Pancreas (tissue), 10 donors: Measurements from ENCODE around the gene QKI. TPM values are rescaled to one million over a fixed set of nuclear protein-coding genes. Genes with fewer than 3 reads are reported as not detected.
"Not testable (repeated sequence)": the region's sequence is repeated elsewhere in the genome, so short reads cannot be mapped to it uniquely, and the experiment has no call there.

ENCODE experiments used
- ATAC-seq, 4 donors: fragments of 200-7000 bp; cut with Tn5 transposase; one replicate each; pipeline versions ENCODE4 v1.8.0 to v1.9.1; 2020; ENCODE audit warnings: mild to moderate bottlenecking in 4 of 4, moderate library complexity in 4 of 4
- DNase-seq, 6 donors: peaks; one replicate each; pipeline ENCODE4 v3.0.0-alpha.2; 2020
- FAIRE-seq: peaks from 2 replicates; lab custom pipeline; 2012; peaks lifted over from hg19 to GRCh38; lab: Jason Lieb, UNC
- H3K27ac ChIP-seq, 4 donors: fragments of 200-600 bp; sonication (generic); 1 replicate in 3 of 4; 2 replicates in 1 of 4; pipeline versions ENCODE4 v1.5.0 to v1.8.0; 2020
- H3K27me3 ChIP-seq, 4 donors: fragments of 200-600 bp; one replicate each; pipeline ENCODE4 v1.8.0; 2021
- H3K36me3 ChIP-seq, 3 donors: fragments of 200-600 bp; sonication (generic) in 1 of 3; one replicate each; pipeline versions ENCODE4 v1.5.0 to v1.8.0; 2020 to 2021
- H3K4me1 ChIP-seq, 3 donors: fragments of 200-600 bp; one replicate each; pipeline ENCODE4 v1.8.0; 2021
- H3K4me3 ChIP-seq, 4 donors: fragments of 200-600 bp; sonication (generic) in 2 of 4; one replicate each; pipeline versions ENCODE4 v1.5.0 to v1.8.0; 2020 to 2021
- H3K9me3 ChIP-seq, 4 donors: fragments of 200-600 bp; one replicate each; pipeline ENCODE4 v1.8.0; 2021
- CTCF ChIP-seq, 4 donors: fragments of 200-600 bp; sonication (generic) in 3 of 4; IDR thresholded peaks; one replicate each; pipeline versions ENCODE4 v1.5.0 to v1.8.0; 2021; ENCODE audit warnings: antibody characterized with exemption in 4 of 4
- WGBS, 2 donors: extraction: QIAGEN DNeasy Blood & Tissue Kit; methylation state at CpG; one replicate each; pipeline ENCODE4 v1.1.7; 2013; 5-methylcytosine and 5-hydroxymethylcytosine counted together
- intact Hi-C, 3 donors: fragments of 100-400 bp; cut with DNase I; formaldehyde crosslinking; loops; one replicate each; pipeline versions ENCODE4 v1.11.1 to v1.14.2; 2022
- polyA plus RNA-seq, 2 donors: library from polyadenylated mRNA; stranded (reverse); fragments of 200-250 nt; gene quantifications; one replicate each; pipeline ENCODE4 v1.2.3, GENCODE V29; 2013
- total RNA-seq, 6 donors: library from RNA; stranded (reverse); fragmentation: NEBNext Ultra II Directional in 4 of 6; extraction: Animal tissue kit (Norgen Biotek cat#: 25700) in 4 of 6; gene quantifications; one replicate each; pipeline versions ENCODE4 v1.2.1 to v1.2.4, GENCODE V29; 2021 to 2023
- donor health status: healthy with polysubstance abuse.
- donor health status: DM: no; HTN: no; CAD: no; lungs with moderate emphysema.
- donor health status: DM: no; HTN: no; CAD: no.
- donor health status: control.
- donor health status: control.
- donor health status: Bipolar disorder and iron deficiency.
- donor health status: DM: yes; HTN: yes; CAD: no.
- donor health status: DM: no; HTN: no; CAD: no.
- donor health status: DM: no; HTN: no; CAD: no.
- donor health status: DM: yes; HTN: yes; CAD: no.

QKI gene
- total and polyA plus RNA-seq, 8 donors, result 9.0 to 52.6 (median 21.6) TPM

GRCh38 chr6:163383912-163384311 lies 30.6 kb upstream of the QKI start:
- 91 to 95% methylated on average over 5 of the region's 5 CpGs for WGBS, 2 donors
- DNase-seq, result no peak
- Histone ChIP-seq H3K36me3 (no peaks in the 10 kb centered on the region), H3K27ac (no peak overlapping the region), H3K27me3 (no peaks in the 10 kb centered on the region), H3K9me3 (no peaks in the 10 kb centered on the region), H3K4me1 (no peaks in the 10 kb centered on the region), H3K4me3 (no peak overlapping the region)
- no peak for TF ChIP-seq CTCF (IDR thresholded peaks at IDR 0.05)
- FAIRE-seq, result no peak
- intact Hi-C loops, result no loop called here
- ATAC-seq, result no peak

GRCh38 chr6:163384510-163384909 lies 30.0 kb upstream of the QKI start:
- FAIRE-seq (no peak), DNase-seq (no peak), ATAC-seq (no peak)
- no peaks in the 10 kb centered on the region for H3K4me1 ChIP-seq
- H3K36me3 ChIP-seq, result no peaks in the 10 kb centered on the region
- H3K9me3 ChIP-seq, result no peaks in the 10 kb centered on the region
- H3K27me3 ChIP-seq, result no peaks in the 10 kb centered on the region
- H3K4me3 ChIP-seq, result no peak overlapping the region
- no peak overlapping the region for H3K27ac ChIP-seq
- no peak for TF ChIP-seq CTCF (IDR thresholded peaks at IDR 0.05)
- intact Hi-C loops, result no loop called here
- 69 to 84% methylated on average over 2 of the region's 2 CpGs for WGBS, 2 donors

GRCh38 chr6:163385503-163385902 lies 29.0 kb upstream of the QKI start:
- 91 to 95% methylated on average over 13 of the region's 13 CpGs for WGBS, 2 donors
- intact Hi-C loops, result not testable (repeated sequence)

GRCh38 chr6:163386329-163386908 lies 28.1 kb upstream of the QKI start:
- 66 to 75% methylated on average over 8 of the region's 8 CpGs for WGBS, 2 donors
- no peaks in the 10 kb centered on the region for H3K9me3 ChIP-seq
- ATAC-seq (no peak), DNase-seq (no peak), FAIRE-seq (no peak)
- H3K36me3 ChIP-seq, result no peaks in the 10 kb centered on the region
- intact Hi-C loops, result no loop called here
- no peak overlapping the region for H3K27ac ChIP-seq
- no peak overlapping the region for H3K4me3 ChIP-seq
- no peak for TF ChIP-seq CTCF (IDR thresholded peaks at IDR 0.05)
- H3K27me3 ChIP-seq, result no peaks in the 10 kb centered on the region
- H3K4me1 ChIP-seq, result no peaks in the 10 kb centered on the region

More at GRCh38 chr6:163385503-163385902, 29.0 kb upstream of the QKI start:
- not testable (repeated sequence) for H3K4me3 ChIP-seq, H3K36me3 ChIP-seq, ATAC-seq, H3K9me3 ChIP-seq, DNase-seq, H3K27ac ChIP-seq, H3K27me3 ChIP-seq, FAIRE-seq, H3K4me1 ChIP-seq

- Histone ChIP-seq H3K27me3 (no peaks in the 10 kb centered on the region), H3K4me3 (no peak overlapping the region), H3K4me1 (peaks cover 0 to 1% (median 0%) of the 10 kb centered on the region in 3 donors), H3K9me3 (no peaks in the 10 kb centered on the region), H3K36me3 (no peaks in the 10 kb centered on the region), H3K27ac (no peak overlapping the region)
- intact Hi-C loops, result no loop called here
- FAIRE-seq (no peak), ATAC-seq (no peak), DNase-seq (no peak)
- no peak for TF ChIP-seq CTCF (IDR thresholded peaks at IDR 0.05)
- WGBS, 2 donors, result 92% methylated on average over 5 of the region's 5 CpGs
These were observed 27.2 kb upstream of the QKI start for GRCh38 chr6:163387317-163387716.
